Kidney capillary endothelial cell (primary cell): ENCODE data around the gene RAB38.

Experiments
- DNase-seq: peaks from one replicate; pipeline ENCODE4 v3.0.0-alpha.2; 2018; ENCODE audit warnings: low spot score

The RAB38 gene

GRCh38 chr11:88169881-88170280 lies 5.4 kb downstream of the RAB38 start:
- no peak for DNase-seq

GRCh38 chr11:88169471-88169870 lies 5.8 kb downstream of the RAB38 start:
- DNase-seq, result no peak

GRCh38 chr11:88167853-88168252 lies 7.4 kb downstream of the RAB38 start:
- DNase-seq, result no peak

GRCh38 chr11:88164806-88165585 lies 10.2 kb downstream of the RAB38 start:
- no peak for DNase-seq

- no peak for DNase-seq
Measured at GRCh38 chr11:88164320-88164719, 10.9 kb downstream of the RAB38 start.

- no peak for DNase-seq
Measured at GRCh38 chr11:88158081-88158480, 17.2 kb downstream of the RAB38 start.

- no peak for DNase-seq
Measured at GRCh38 chr11:88157370-88157769, 17.9 kb downstream of the RAB38 start.

- DNase-seq, result no peak
Measured at GRCh38 chr11:88152381-88152780, 22.9 kb downstream of the RAB38 start.

GRCh38 chr11:88151709-88152265 lies 23.5 kb downstream of the RAB38 start:
- no peak for DNase-seq

GRCh38 chr11:88146106-88146505 lies 29.1 kb downstream of the RAB38 start:
- no peak for DNase-seq

GRCh38 chr11:88139865-88140264 lies 35.4 kb downstream of the RAB38 start:
- DNase-seq, result no peak

GRCh38 chr11:88131764-88132470 lies 43.3 kb downstream of the RAB38 start:
- no peak for DNase-seq

- DNase-seq, result no peak
Measured at GRCh38 chr11:88122956-88123355, 52.3 kb downstream of the RAB38 start.

- DNase-seq, result no peak
Measured at GRCh38 chr11:88119561-88119960, 55.7 kb downstream of the RAB38 start.

GRCh38 chr11:88117281-88117858 lies 57.9 kb downstream of the RAB38 start:
- no peak for DNase-seq

- DNase-seq, result no peak
Measured at GRCh38 chr11:88115828-88116755, 59.2 kb downstream of the RAB38 start.

GRCh38 chr11:88114486-88115045 lies 60.7 kb downstream of the RAB38 start:
- DNase-seq, result no peak

- DNase-seq, result no peak
Measured at GRCh38 chr11:88106666-88107065, 68.6 kb downstream of the RAB38 start.

- DNase-seq, result no peak
Measured at GRCh38 chr11:88105951-88106350, 69.3 kb downstream of the RAB38 start.

- no peak for DNase-seq
Measured at GRCh38 chr11:88105526-88105925, 69.7 kb downstream of the RAB38 start.

GRCh38 chr11:88104408-88104807 lies 70.8 kb downstream of the RAB38 start:
- DNase-seq, result no peak
